Ectodermal cell (in vitro differentiated cells): ENCODE results near the gene PLXDC1.
"Not testable (repeated sequence)": the region's sequence is repeated elsewhere in the genome, so short reads cannot be mapped to it uniquely, and the experiment has no call there.

Source experiments
- H3K27ac ChIP-seq: 2 replicates; pipeline ENCODE4 v1.7.0; 2013; ENCODE audit warnings: mild to moderate bottlenecking, low read depth, low read length; ENCODE audit not compliant: insufficient read depth, poor library complexity, severe bottlenecking
- H3K27me3 ChIP-seq: 2 replicates; pipeline ENCODE4 v1.7.0; 2013; ENCODE audit warnings: mild to moderate bottlenecking, low read length; ENCODE audit not compliant: insufficient read depth, control insufficient read depth, poor library complexity, severe bottlenecking
- H3K36me3 ChIP-seq: one replicate; pipeline ENCODE4 v1.7.0; 2013; ENCODE audit warnings: low read length; ENCODE audit not compliant: control insufficient read depth, insufficient read depth
- H3K4me1 ChIP-seq: one replicate; pipeline ENCODE4 v1.7.0; 2013; ENCODE audit warnings: low read length; ENCODE audit not compliant: control insufficient read depth, insufficient read depth
- H3K4me3 ChIP-seq: 2 replicates; pipeline ENCODE4 v1.7.0; 2013; ENCODE audit warnings: low read depth, low read length, control low read depth; ENCODE audit not compliant: insufficient read depth
- H3K9me3 ChIP-seq: 2 replicates; pipeline ENCODE4 v1.7.0; 2013; ENCODE audit warnings: mild to moderate bottlenecking, low read length, moderate library complexity; ENCODE audit not compliant: control insufficient read depth
- WGBS, 2 experiments: methylation state at CpG; one replicate each; pipeline ENCODE4 v1.1.7; 2013; ENCODE audit warnings: missing lambda C conversion rate in 2 of 2; 5-methylcytosine and 5-hydroxymethylcytosine counted together

PLXDC1 gene

GRCh38 chr17:39129544-39129943 lies 21.9 kb downstream of the PLXDC1 start:
- not testable (repeated sequence) for H3K36me3 ChIP-seq, H3K27ac ChIP-seq, H3K4me1 ChIP-seq, H3K4me3 ChIP-seq, H3K9me3 ChIP-seq, H3K27me3 ChIP-seq
- 75 to 97% methylated on average over 3 to 4 of the region's 6 CpGs for WGBS, 2 experiments

GRCh38 chr17:39126436-39126835 lies 25.0 kb downstream of the PLXDC1 start:
- H3K9me3 ChIP-seq: no peaks in the 10 kb centered on the region
- WGBS, 2 experiments: 77 to 79% methylated on average over 6 of the region's 6 CpGs
- no peaks in the 10 kb centered on the region for H3K27me3 ChIP-seq
- no peak overlapping the region for H3K27ac ChIP-seq
- H3K4me1 ChIP-seq: no peaks in the 10 kb centered on the region
- no peaks in the 10 kb centered on the region for H3K36me3 ChIP-seq
- H3K4me3 ChIP-seq: no peak overlapping the region

GRCh38 chr17:39125143-39125875 lies 26.1 kb downstream of the PLXDC1 start:
- Histone ChIP-seq H3K36me3 (no peaks in the 10 kb centered on the region), H3K27me3 (no peaks in the 10 kb centered on the region), H3K4me3 (no peak overlapping the region), H3K4me1 (no peaks in the 10 kb centered on the region), H3K9me3 (no peaks in the 10 kb centered on the region), H3K27ac (no peak overlapping the region)
- 85 to 94% methylated on average over 2 of the region's 2 CpGs for WGBS, 2 experiments

GRCh38 chr17:39123627-39124026 lies 27.8 kb downstream of the PLXDC1 start:
- no peak overlapping the region for H3K4me3 ChIP-seq
- H3K9me3 ChIP-seq: no peaks in the 10 kb centered on the region
- no peak overlapping the region for H3K27ac ChIP-seq
- H3K27me3 ChIP-seq: no peaks in the 10 kb centered on the region
- H3K4me1 ChIP-seq: no peaks in the 10 kb centered on the region
- H3K36me3 ChIP-seq: no peaks in the 10 kb centered on the region
- WGBS, 2 experiments: 85 to 86% methylated on average over 9 of the region's 9 CpGs

GRCh38 chr17:39122991-39123390 lies 28.4 kb downstream of the PLXDC1 start:
- Histone ChIP-seq H3K36me3 (no peaks in the 10 kb centered on the region), H3K9me3 (no peaks in the 10 kb centered on the region), H3K4me3 (no peak overlapping the region), H3K27ac (no peak overlapping the region), H3K27me3 (no peaks in the 10 kb centered on the region), H3K4me1 (no peaks in the 10 kb centered on the region)
- WGBS, 2 experiments: 94 to 95% methylated on average over 7 of the region's 7 CpGs

- WGBS, 2 experiments: 83 to 86% methylated on average over 10 of the region's 10 CpGs
- H3K4me1 ChIP-seq, H3K36me3 ChIP-seq, H3K4me3 ChIP-seq, H3K27ac ChIP-seq, H3K27me3 ChIP-seq, H3K9me3 ChIP-seq: not testable (repeated sequence)
Measured at GRCh38 chr17:39121919-39122318, 29.5 kb downstream of the PLXDC1 start.

GRCh38 chr17:39118674-39119419 lies 32.6 kb downstream of the PLXDC1 start:
- no peaks in the 10 kb centered on the region for H3K27me3 ChIP-seq
- H3K27ac ChIP-seq: no peak overlapping the region
- H3K36me3 ChIP-seq: no peaks in the 10 kb centered on the region
- no peak overlapping the region for H3K4me3 ChIP-seq
- WGBS, 2 experiments: 93% methylated on average over 4 to 5 of the region's 5 CpGs
- H3K9me3 ChIP-seq: no peaks in the 10 kb centered on the region
- no peaks in the 10 kb centered on the region for H3K4me1 ChIP-seq

- Histone ChIP-seq H3K4me3 (no peak overlapping the region), H3K36me3 (no peaks in the 10 kb centered on the region), H3K27ac (no peak overlapping the region), H3K9me3 (no peaks in the 10 kb centered on the region), H3K27me3 (no peaks in the 10 kb centered on the region), H3K4me1 (no peaks in the 10 kb centered on the region)
- 96 to 98% methylated on average over 3 of the region's 3 CpGs for WGBS, 2 experiments
Measured at GRCh38 chr17:39116224-39116623, 35.2 kb downstream of the PLXDC1 start.

GRCh38 chr17:39115135-39115534 lies 36.3 kb downstream of the PLXDC1 start:
- peaks cover 4% of the 10 kb centered on the region for H3K4me1 ChIP-seq
- H3K27me3 ChIP-seq: no peaks in the 10 kb centered on the region
- H3K36me3 ChIP-seq: no peaks in the 10 kb centered on the region
- no peaks in the 10 kb centered on the region for H3K9me3 ChIP-seq
- H3K4me3 ChIP-seq: no peak overlapping the region
- 84 to 85% methylated on average over 5 of the region's 5 CpGs for WGBS, 2 experiments
- no peak overlapping the region for H3K27ac ChIP-seq

- Histone ChIP-seq H3K4me1 (peaks cover 4% of the 10 kb centered on the region), H3K36me3 (no peaks in the 10 kb centered on the region), H3K27me3 (no peaks in the 10 kb centered on the region), H3K9me3 (no peaks in the 10 kb centered on the region), H3K27ac (no peak overlapping the region), H3K4me3 (no peak overlapping the region)
- 91 to 92% methylated on average over 14 of the region's 14 CpGs for WGBS, 2 experiments
Measured at GRCh38 chr17:39114723-39115122, 36.7 kb downstream of the PLXDC1 start.
